Activated CD8-positive, alpha-beta memory T cell treated with anti-CD3 and anti-CD28 coated beads, Interleukin-2, amount 10 ng/mL, durations not matched to agents 7 days and 5 days (primary cell): ENCODE results near the gene ST8SIA4. TPM values are rescaled to one million over a fixed set of nuclear protein-coding genes. Genes with fewer than 3 reads are reported as not detected.
A peak's percentile ranks its signal among the peaks of the same experiment; 100 is the strongest.

Experiments
- ATAC-seq: fragments of 150-1000 bp; cut with Tn5 transposase; one replicate; pipeline ENCODE4 v1.10.0; 2021; ENCODE audit warnings: moderate library complexity
- CTCF ChIA-PET: fragments of 350-600 bp; sonication (Branson Sonifier 250); formaldehyde crosslinking; loops from one replicate; lab custom pipeline; 2021; ENCODE audit warnings: antibody characterized with exemption; lab: Charles Lee
- DNase-seq: peaks from one replicate; pipeline ENCODE4 v3.0.0-alpha.2; 2020
- H3K27ac Mint-ChIP-seq: one replicate; pipeline ENCODE4 v1.8.0; 2021; ENCODE audit warnings: mild to moderate bottlenecking, mixed read lengths
- H3K27me3 Mint-ChIP-seq: one replicate; pipeline ENCODE4 v1.8.0; 2021; ENCODE audit warnings: mixed read lengths
- H3K36me3 Mint-ChIP-seq: one replicate; pipeline ENCODE4 v1.8.0; 2021; ENCODE audit warnings: mild to moderate bottlenecking, mixed read lengths
- H3K4me1 Mint-ChIP-seq: one replicate; pipeline ENCODE4 v1.8.0; 2021; ENCODE audit warnings: mixed read lengths
- H3K4me3 Mint-ChIP-seq: one replicate; pipeline ENCODE4 v1.8.0; 2021; ENCODE audit warnings: mild to moderate bottlenecking, moderate library complexity, mixed read lengths
- H3K9me3 Mint-ChIP-seq: one replicate; pipeline ENCODE4 v1.8.0; 2022; ENCODE audit warnings: low read depth, mixed read lengths
- total RNA-seq, 2 experiments: library from RNA; stranded (reverse); gene quantifications; one replicate each; pipeline ENCODE4 v1.2.3, GENCODE V29; 2021

Gene ST8SIA4
- total RNA-seq = 10 to 100 TPM; 53.3 to 59.3 TPM

GRCh38 chr5:100903039-100903887 is at the start of gene ST8SIA4:
Gene ST8SIA4, minus strand, starts transcription at chr5:100903282. Its CDS starts 327 bp downstream, at chr5:100902955.
- Mint-ChIP-seq H3K4me1 (peaks cover 31% of the 10 kb centered on the region), H3K27me3 (no peaks in the 10 kb centered on the region), H3K36me3 (peaks cover 37% of the 10 kb centered on the region), H3K9me3 (no peaks in the 10 kb centered on the region), H3K27ac (peak within 1 kb of the TSS; percentile 94), H3K4me3 (peak within 1 kb of the TSS; percentile 84)
- peak; percentile 98 for DNase-seq
- ATAC-seq = peak; percentile 76
- CTCF ChIA-PET = interaction anchor here (0.6 to 5.4 kb wide), 7 partner anchors 9 to 281 kb away, joined by 3 to 34 read pairs (median 5); no protein-coding TSS in a partner anchor

GRCh38 chr5:100950985-100951384 is 47.9 kb upstream of the ST8SIA4 start:
- Mint-ChIP-seq H3K27me3 (no peaks in the 10 kb centered on the region), H3K27ac (no peak overlapping the region), H3K4me3 (no peak overlapping the region), H3K4me1 (no peaks in the 10 kb centered on the region), H3K9me3 (peaks cover 11% of the 10 kb centered on the region), H3K36me3 (peaks cover 6% of the 10 kb centered on the region)
- CTCF ChIA-PET = no interaction called here
- ATAC-seq (no peak), DNase-seq (no peak)

GRCh38 chr5:100913298-100913697 is 10.2 kb upstream of the ST8SIA4 start:
- Mint-ChIP-seq H3K9me3 (no peaks in the 10 kb centered on the region), H3K36me3 (peaks cover 51% of the 10 kb centered on the region), H3K27ac (no peak overlapping the region), H3K27me3 (no peaks in the 10 kb centered on the region), H3K4me3 (no peak overlapping the region), H3K4me1 (peaks cover 28% of the 10 kb centered on the region)
- ATAC-seq (peak; percentile 20), DNase-seq (no peak)
- CTCF ChIA-PET = no interaction called here

- CTCF ChIA-PET = interaction anchor here (1.3 kb wide), 1 partner anchor 9 kb away, joined by 4 read pairs; no protein-coding TSS in a partner anchor
- no peaks in the 10 kb centered on the region for H3K9me3 Mint-ChIP-seq
- DNase-seq (no peak), ATAC-seq (no peak)
- peaks cover 34% of the 10 kb centered on the region for H3K36me3 Mint-ChIP-seq
- H3K4me3 Mint-ChIP-seq = no peak overlapping the region
- H3K27ac Mint-ChIP-seq = no peak overlapping the region
- H3K27me3 Mint-ChIP-seq = no peaks in the 10 kb centered on the region
- peaks cover 51% of the 10 kb centered on the region for H3K4me1 Mint-ChIP-seq
Observed at GRCh38 chr5:100909034-100909433, 6.0 kb upstream of the ST8SIA4 start.

- DNase-seq = peak; percentile 50
- Mint-ChIP-seq H3K4me1 (peaks cover 37% of the 10 kb centered on the region), H3K4me3 (peak overlapping the region; percentile 84), H3K27me3 (no peaks in the 10 kb centered on the region), H3K9me3 (no peaks in the 10 kb centered on the region), H3K36me3 (peaks cover 35% of the 10 kb centered on the region), H3K27ac (peak overlapping the region; percentile 94)
- CTCF ChIA-PET = no interaction called here
- no peak for ATAC-seq
Observed at GRCh38 chr5:100905259-100905914, 2.3 kb upstream of the ST8SIA4 start.

GRCh38 chr5:100904259-100904861 is 1.3 kb upstream of the ST8SIA4 start:
- DNase-seq = peak; percentile 85
- H3K9me3 Mint-ChIP-seq = no peaks in the 10 kb centered on the region
- CTCF ChIA-PET = interaction anchor here (0.6 to 5.4 kb wide), 2 partner anchors 14 to 100 kb away, joined by 4 to 34 read pairs; no protein-coding TSS in a partner anchor
- H3K27ac Mint-ChIP-seq = peak overlapping the region; percentile 94
- H3K36me3 Mint-ChIP-seq = peaks cover 33% of the 10 kb centered on the region
- H3K27me3 Mint-ChIP-seq = no peaks in the 10 kb centered on the region
- ATAC-seq = peak; percentile 28
- H3K4me3 Mint-ChIP-seq = peak overlapping the region; percentile 84
- H3K4me1 Mint-ChIP-seq = peaks cover 30% of the 10 kb centered on the region

- peaks cover 34% of the 10 kb centered on the region for H3K36me3 Mint-ChIP-seq
- H3K4me1 Mint-ChIP-seq = peaks cover 28% of the 10 kb centered on the region
- no peaks in the 10 kb centered on the region for H3K9me3 Mint-ChIP-seq
- H3K27me3 Mint-ChIP-seq = no peaks in the 10 kb centered on the region
- peak overlapping the region; percentile 84 for H3K4me3 Mint-ChIP-seq
- CTCF ChIA-PET = interaction anchor here (0.9 to 5.4 kb wide), 8 partner anchors 9 to 152 kb away, joined by 3 to 34 read pairs (median 5); no protein-coding TSS in a partner anchor
- H3K27ac Mint-ChIP-seq = peak overlapping the region; percentile 94
- peak; percentile 2 for ATAC-seq
- DNase-seq = peak; percentile 77
Observed at GRCh38 chr5:100902440-100903038, 543 bp downstream of the ST8SIA4 start.

GRCh38 chr5:100901821-100902341 is 1.2 kb downstream of the ST8SIA4 start:
- peak overlapping the region; percentile 94 for H3K27ac Mint-ChIP-seq
- ATAC-seq (no peak), DNase-seq (peak; percentile 75)
- H3K36me3 Mint-ChIP-seq = peaks cover 33% of the 10 kb centered on the region
- H3K4me3 Mint-ChIP-seq = peak overlapping the region; percentile 84
- no peaks in the 10 kb centered on the region for H3K27me3 Mint-ChIP-seq
- CTCF ChIA-PET = interaction anchor here (0.9 to 5.4 kb wide), 8 partner anchors 11 to 152 kb away, joined by 3 to 34 read pairs (median 5); no protein-coding TSS in a partner anchor
- peaks cover 26% of the 10 kb centered on the region for H3K4me1 Mint-ChIP-seq
- no peaks in the 10 kb centered on the region for H3K9me3 Mint-ChIP-seq

GRCh38 chr5:100900796-100901781 is 2.0 kb downstream of the ST8SIA4 start:
- DNase-seq = peak; percentile 97
- no peaks in the 10 kb centered on the region for H3K9me3 Mint-ChIP-seq
- peaks cover 25% of the 10 kb centered on the region for H3K4me1 Mint-ChIP-seq
- no peaks in the 10 kb centered on the region for H3K27me3 Mint-ChIP-seq
- peak overlapping the region; percentile 84 for H3K4me3 Mint-ChIP-seq
- peak overlapping the region; percentile 94 for H3K27ac Mint-ChIP-seq
- ATAC-seq = peak; percentile 55
- peaks cover 35% of the 10 kb centered on the region for H3K36me3 Mint-ChIP-seq
- CTCF ChIA-PET = interaction anchor here (0.8 to 5.4 kb wide), 13 partner anchors 8 to 366 kb away, joined by 3 to 34 read pairs (median 4); partner anchors contain the start of gene FAM174A

GRCh38 chr5:100900142-100900795 is 2.8 kb downstream of the ST8SIA4 start:
- DNase-seq = peak; percentile 80
- H3K27ac Mint-ChIP-seq = peak overlapping the region; percentile 94
- no peaks in the 10 kb centered on the region for H3K9me3 Mint-ChIP-seq
- H3K36me3 Mint-ChIP-seq = peaks cover 42% of the 10 kb centered on the region
- no peaks in the 10 kb centered on the region for H3K27me3 Mint-ChIP-seq
- peak overlapping the region; percentile 84 for H3K4me3 Mint-ChIP-seq
- ATAC-seq = peak; percentile 29
- CTCF ChIA-PET = interaction anchor here (0.8 to 5.4 kb wide), 11 partner anchors 9 to 365 kb away, joined by 3 to 34 read pairs (median 4); partner anchors contain the start of gene FAM174A
- peaks cover 27% of the 10 kb centered on the region for H3K4me1 Mint-ChIP-seq

GRCh38 chr5:100899675-100900074 is 3.4 kb downstream of the ST8SIA4 start:
- peak overlapping the region; percentile 84 for H3K4me3 Mint-ChIP-seq
- no peak for DNase-seq
- peak overlapping the region; percentile 94 for H3K27ac Mint-ChIP-seq
- H3K4me1 Mint-ChIP-seq = peaks cover 29% of the 10 kb centered on the region
- peaks cover 46% of the 10 kb centered on the region for H3K36me3 Mint-ChIP-seq
- ATAC-seq = no peak
- H3K27me3 Mint-ChIP-seq = no peaks in the 10 kb centered on the region
- CTCF ChIA-PET = interaction anchor here (1.1 to 5.4 kb wide), 5 partner anchors 9 to 365 kb away, joined by 3 to 34 read pairs (median 4); partner anchors contain the start of gene FAM174A
- H3K9me3 Mint-ChIP-seq = no peaks in the 10 kb centered on the region
